ENCODE data around the gene MANF. TPM values are rescaled to one million over a fixed set of nuclear protein-coding genes. Genes with fewer than 3 reads are reported as not detected.

MANF gene
- total RNA-seq, 2 experiments from 2014 or later: 124 to 129 TPM

DNA sequence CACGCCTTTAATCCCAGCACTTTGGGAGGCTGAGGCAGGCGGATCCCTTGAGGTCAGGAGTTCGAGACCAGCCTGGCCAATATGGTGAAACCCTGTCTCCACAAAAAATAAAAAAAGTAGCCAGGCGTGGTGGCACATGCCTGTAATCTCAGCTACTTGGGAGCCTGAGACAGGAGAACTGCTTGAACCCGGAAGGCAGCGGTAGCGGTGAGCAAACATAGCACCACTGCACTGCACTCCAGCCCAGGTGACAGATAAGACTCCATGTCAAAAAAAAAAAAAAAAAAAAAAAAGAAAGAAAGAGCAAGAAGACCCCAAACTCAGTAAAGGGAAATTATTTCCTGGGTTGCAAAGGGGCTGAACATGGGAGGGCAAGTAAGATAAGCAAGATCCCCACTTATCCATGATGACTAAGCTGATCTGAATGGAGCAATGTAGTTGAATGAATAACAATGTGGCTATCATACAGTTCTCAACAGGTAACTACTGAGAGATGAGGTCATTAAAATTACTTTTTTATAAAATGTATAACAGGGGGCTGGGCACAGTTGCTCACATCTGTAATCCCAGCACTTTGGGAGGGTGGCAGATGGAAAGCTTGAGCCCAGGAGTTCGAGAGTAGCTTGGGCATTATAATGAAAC is 52.0 kb downstream of the MANF start:
- ATAC-seq (no peak), DNase-seq (no peak)
- POLR2A ChIA-PET: no interaction called here
- Mint-ChIP-seq H3K4me3 (no peak overlapping the region), H3K36me3 (ENCODE audit: low read depth) (peaks cover 38% of the 10 kb centered on the region), H3K4me1 (peaks cover 14% of the 10 kb centered on the region), H3K27me3 (no peaks in the 10 kb centered on the region), H3K9me3 (ENCODE audit: low read depth) (no peaks in the 10 kb centered on the region), H3K27ac (no peak overlapping the region)
- CTCF ChIA-PET: interaction anchor here (1.0 kb wide), 1 partner anchor 18 kb away, joined by 3 read pairs; no protein-coding TSS in a partner anchor
- intact Hi-C loops (cut with DNase I, micrococcal nuclease): no loop called here

Other genes with a start within 250 kb of the MANF start
- 10 to 100 TPM; 20.9 to 21.5 TPM for gene RBM15B, start 6.0 kb downstream of the MANF start, total RNA-seq
- gene DCAF1, start 114.7 kb downstream of the MANF start, total RNA-seq: 10 to 100 TPM; 40.6 to 41.6 TPM
- gene RAD54L2, start 153.4 kb downstream of the MANF start, total RNA-seq: 10 to 100 TPM; 24.9 to 27.4 TPM

Measured in activated CD4-positive, alpha-beta T cell treated with anti-CD3 and anti-CD28 coated beads for 36 hours (primary cell).